ENCODE results near the gene PPP1R1A.

DNA sequence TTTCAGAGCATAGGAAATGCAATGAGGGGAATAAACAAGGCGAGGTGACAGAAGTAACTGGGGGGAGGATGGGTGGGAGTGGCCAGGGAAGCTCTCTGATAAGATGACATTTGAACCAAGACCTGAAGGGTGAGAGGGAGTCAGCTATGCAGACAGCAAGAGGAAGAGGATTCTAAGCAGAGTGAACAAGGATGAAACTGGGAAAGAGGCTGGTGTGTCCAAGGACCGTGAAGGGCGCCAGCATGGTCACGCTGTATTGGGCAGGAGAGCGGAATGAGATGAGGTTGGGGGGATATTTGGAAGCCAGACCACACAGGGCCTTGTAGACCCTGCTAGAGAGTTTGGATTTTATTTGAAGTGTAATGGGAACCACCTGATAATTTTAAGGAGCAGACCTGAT is 10.5 kb upstream of the PPP1R1A start:
- TF ChIP-seq, protein P1, sequence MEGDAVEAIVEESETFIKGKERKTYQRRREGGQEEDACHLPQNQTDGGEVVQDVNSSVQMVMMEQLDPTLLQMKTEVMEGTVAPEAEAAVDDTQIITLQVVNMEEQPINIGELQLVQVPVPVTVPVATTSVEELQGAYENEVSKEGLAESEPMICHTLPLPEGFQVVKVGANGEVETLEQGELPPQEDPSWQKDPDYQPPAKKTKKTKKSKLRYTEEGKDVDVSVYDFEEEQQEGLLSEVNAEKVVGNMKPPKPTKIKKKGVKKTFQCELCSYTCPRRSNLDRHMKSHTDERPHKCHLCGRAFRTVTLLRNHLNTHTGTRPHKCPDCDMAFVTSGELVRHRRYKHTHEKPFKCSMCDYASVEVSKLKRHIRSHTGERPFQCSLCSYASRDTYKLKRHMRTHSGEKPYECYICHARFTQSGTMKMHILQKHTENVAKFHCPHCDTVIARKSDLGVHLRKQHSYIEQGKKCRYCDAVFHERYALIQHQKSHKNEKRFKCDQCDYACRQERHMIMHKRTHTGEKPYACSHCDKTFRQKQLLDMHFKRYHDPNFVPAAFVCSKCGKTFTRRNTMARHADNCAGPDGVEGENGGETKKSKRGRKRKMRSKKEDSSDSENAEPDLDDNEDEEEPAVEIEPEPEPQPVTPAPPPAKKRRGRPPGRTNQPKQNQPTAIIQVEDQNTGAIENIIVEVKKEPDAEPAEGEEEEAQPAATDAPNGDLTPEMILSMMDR (IDR thresholded peaks at IDR 0.05) = no peak
- TF ChIP-seq EZH2phosphoT487 (IDR thresholded peaks at IDR 0.05) = no peak
- no peak for TF ChIP-seq EZH2 (IDR thresholded peaks at IDR 0.05)

Data from neural progenitor cell (in vitro differentiated cells).